Sigmoid colon (tissue), 4 donors: ENCODE results near the gene MASP1.

ENCODE experiments used
- CTCF ChIP-seq, 4 experiments: fragments of 450-650 bp in 3 of 4; fragments of 200-600 bp in 1 of 4; IDR thresholded peaks; one replicate each; pipeline ENCODE4 v1.5.1; 2016 to 2019; ENCODE audit warnings: antibody characterized with exemption in 4 of 4, mild to moderate bottlenecking in 3 of 4, moderate library complexity in 2 of 4
- EP300 ChIP-seq, 4 donors: sonication (generic); formaldehyde crosslinking; IDR thresholded peaks; one replicate each; pipeline ENCODE4 v1.6.1; 2017; ENCODE audit warnings: antibody characterized with exemption in 4 of 4
- POLR2AphosphoS5 ChIP-seq, 4 donors: sonication (generic); formaldehyde crosslinking; IDR thresholded peaks; one replicate each; pipeline ENCODE4 v1.6.1; 2017; ENCODE audit warnings: antibody characterized with exemption in 4 of 4

- TF ChIP-seq EP300 (IDR thresholded peaks at IDR 0.05) (no peak), POLR2AphosphoS5 (IDR thresholded peaks at IDR 0.05) (no peak), CTCF (IDR thresholded peaks at IDR 0.05) (no peak)
Observed at GRCh38 chr3:187215460-187215859, 76.1 kb downstream of the MASP1 start.
